Fibroblast of lung (primary cell): ENCODE measurements around the gene DIS3L2.
"Not testable (repeated sequence)": the region's sequence is repeated elsewhere in the genome, so short reads cannot be mapped to it uniquely, and the experiment has no call there.

ENCODE experiments used
- CTCF ChIP-seq, 2 donors: IDR thresholded peaks in 1 of 2; conservative IDR thresholded peaks in 1 of 2; 1 replicate in 1 of 2; 2 replicates in 1 of 2; pipeline ENCODE4 v1.5.1; 2011 to 2012; ENCODE audit warnings: low read length in 2 of 2, control low read depth in 1 of 2, inconsistent platforms in 1 of 2, low read depth in 1 of 2, mild to moderate bottlenecking in 1 of 2
- EZH2 ChIP-seq: IDR thresholded peaks from 2 replicates; pipeline ENCODE4 v1.5.1; 2012; ENCODE audit warnings: low read length, control low read depth, mild to moderate bottlenecking; ENCODE audit errors: missing control alignments

GRCh38 chr2:232332244-232332939 lies 370.9 kb downstream of the DIS3L2 start:
- not testable (repeated sequence) for TF ChIP-seq CTCF (conservative IDR thresholded peaks at IDR 0.05 in 1 of 2, IDR thresholded peaks at IDR 0.05 in 1 of 2; ENCODE audit: low read depth in 1 of 2, low read length in 2 of 2); EZH2
